ENCODE measurements around the gene SMCHD1.
"Not testable (repeated sequence)": the region's sequence is repeated elsewhere in the genome, so short reads cannot be mapped to it uniquely, and the experiment has no call there.

SMCHD1 gene

DNA sequence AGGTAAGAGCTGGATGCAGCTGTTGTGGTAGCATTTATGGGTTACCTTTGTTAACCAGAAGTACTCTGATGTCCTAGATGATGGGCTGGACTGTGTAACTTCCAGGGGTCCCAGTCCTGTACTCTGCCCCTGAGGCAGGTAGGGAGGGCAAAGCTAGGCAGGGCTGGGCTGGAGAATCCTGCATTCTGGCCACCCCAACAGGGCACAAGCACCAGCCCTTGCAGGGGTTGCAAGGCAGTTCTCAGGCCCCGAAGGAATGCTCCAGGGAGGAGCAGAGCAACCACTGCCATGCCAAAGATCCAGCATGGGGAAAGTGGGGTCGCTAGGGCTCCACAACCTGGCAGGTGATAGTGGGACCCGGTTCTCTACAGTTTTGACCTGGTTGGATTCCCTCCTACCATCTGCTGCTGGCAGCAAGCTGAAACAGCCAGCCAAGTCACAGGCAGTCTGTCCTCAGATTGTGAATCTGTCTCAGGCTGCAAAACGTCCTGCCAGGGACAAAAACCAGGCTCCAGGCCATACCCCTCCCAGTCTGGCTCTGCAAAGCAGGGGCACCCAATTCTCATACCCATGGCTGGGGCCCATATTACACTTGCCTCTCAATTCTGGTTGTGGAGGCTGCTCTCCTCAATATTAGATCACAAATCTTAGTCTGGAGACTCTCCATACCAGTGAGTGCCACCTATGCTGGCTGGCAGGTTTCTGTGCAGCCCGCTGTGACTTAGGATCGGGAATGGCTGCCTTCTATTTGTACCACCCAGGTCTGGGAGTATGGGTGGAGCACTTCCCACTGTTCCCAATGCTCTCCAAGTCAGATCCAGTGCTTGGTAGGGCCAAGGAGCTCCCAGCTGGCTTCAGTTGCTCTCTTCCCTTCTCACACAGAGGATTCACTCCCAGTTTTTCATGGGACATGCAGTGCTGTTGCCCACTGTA, 61.1 kb downstream of the SMCHD1 start:
- Mint-ChIP-seq H3K9me3 (no peaks in the 10 kb centered on the region), H3K4me1 (ENCODE audit: low read depth) (peaks cover 37% of the 10 kb centered on the region), H3K27ac (no peak overlapping the region), H3K36me3 (ENCODE audit: low read depth) (peaks cover 73% of the 10 kb centered on the region), H3K4me3 (no peak overlapping the region), H3K27me3 (ENCODE audit: low read depth) (no peaks in the 10 kb centered on the region)

DNA sequence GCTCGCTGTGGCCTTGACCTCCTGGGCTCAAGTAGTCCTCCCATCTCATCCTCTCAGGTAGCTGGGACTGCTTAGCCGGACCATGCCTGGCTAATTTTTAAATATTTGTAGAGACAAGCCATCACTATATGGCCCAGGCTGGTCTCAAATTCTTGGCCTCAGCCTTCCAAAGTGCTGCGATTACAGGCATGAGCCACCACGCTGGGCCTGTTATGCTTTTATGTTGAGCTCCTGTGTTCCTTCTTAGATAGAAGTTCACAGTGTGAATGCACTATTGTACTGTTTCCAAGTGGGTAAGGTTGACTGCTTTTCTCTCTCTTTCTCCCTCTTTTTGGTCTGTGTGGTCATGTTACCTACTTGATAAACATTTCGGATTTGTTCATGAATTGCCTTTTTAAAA, 61.9 kb downstream of the SMCHD1 start:
- Mint-ChIP-seq H3K4me1 (ENCODE audit: low read depth) (peaks cover 37% of the 10 kb centered on the region), H3K36me3 (ENCODE audit: low read depth) (peaks cover 68% of the 10 kb centered on the region), H3K27ac (no peak overlapping the region)

DNA sequence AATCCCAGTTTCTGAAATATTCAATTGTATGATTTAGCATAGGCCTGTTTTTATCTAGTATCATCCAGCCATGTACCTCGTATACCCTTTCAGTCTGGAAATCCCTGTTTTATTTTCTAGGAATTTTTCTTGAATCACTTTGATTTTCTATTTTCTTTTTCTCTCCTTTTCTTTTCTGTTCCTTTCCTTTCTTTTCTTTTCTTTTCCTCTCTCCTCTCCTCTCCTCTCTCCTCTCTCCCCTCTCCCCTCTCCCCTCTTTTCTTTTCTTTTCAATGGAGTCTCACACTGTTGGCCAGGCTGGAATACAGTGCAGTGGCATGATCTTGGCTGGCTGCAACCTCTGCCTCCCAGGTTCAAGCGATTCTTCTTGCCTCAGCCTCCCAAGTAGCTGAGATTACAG, 63.5 kb downstream of the SMCHD1 start:
- Mint-ChIP-seq H3K27ac (no peak overlapping the region), H3K9me3 (no peaks in the 10 kb centered on the region), H3K4me3 (no peak overlapping the region), H3K36me3 (ENCODE audit: low read depth) (peaks cover 74% of the 10 kb centered on the region), H3K27me3 (ENCODE audit: low read depth) (no peaks in the 10 kb centered on the region), H3K4me1 (ENCODE audit: low read depth) (peaks cover 41% of the 10 kb centered on the region)

More for the DNA sequence above, 61.9 kb downstream of the SMCHD1 start:
- no peak overlapping the region for H3K4me3 Mint-ChIP-seq
- no peaks in the 10 kb centered on the region for H3K9me3 Mint-ChIP-seq
- no peaks in the 10 kb centered on the region for H3K27me3 Mint-ChIP-seq (ENCODE audit: low read depth)

DNA sequence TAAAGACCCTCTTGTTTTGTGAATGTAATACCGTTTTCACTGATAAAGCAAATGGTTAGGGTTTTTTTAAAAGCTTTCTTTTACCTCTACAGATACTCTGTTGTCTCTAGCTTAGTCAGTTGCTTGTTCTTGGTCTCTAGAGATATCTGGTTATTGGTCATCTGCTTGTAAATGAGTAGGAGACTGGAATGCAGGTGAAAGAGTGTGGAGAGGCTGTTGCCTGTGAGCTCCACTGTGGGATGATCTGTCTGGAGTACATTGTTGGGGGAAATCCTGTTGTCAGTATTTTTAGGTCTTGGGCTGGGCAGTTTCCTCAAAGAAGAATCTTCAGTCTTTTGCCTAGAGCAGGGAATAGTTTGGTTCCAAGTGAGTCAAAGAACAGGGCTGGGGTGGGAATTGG, 67.7 kb downstream of the SMCHD1 start:
- H3K4me3 Mint-ChIP-seq, result no peak overlapping the region
- H3K4me1 Mint-ChIP-seq (ENCODE audit: low read depth), result peaks cover 30% of the 10 kb centered on the region
- no peaks in the 10 kb centered on the region for H3K9me3 Mint-ChIP-seq
- no peaks in the 10 kb centered on the region for H3K27me3 Mint-ChIP-seq (ENCODE audit: low read depth)
- peak overlapping the region; percentile 16 for H3K27ac Mint-ChIP-seq
- peaks cover 58% of the 10 kb centered on the region for H3K36me3 Mint-ChIP-seq (ENCODE audit: low read depth)

DNA sequence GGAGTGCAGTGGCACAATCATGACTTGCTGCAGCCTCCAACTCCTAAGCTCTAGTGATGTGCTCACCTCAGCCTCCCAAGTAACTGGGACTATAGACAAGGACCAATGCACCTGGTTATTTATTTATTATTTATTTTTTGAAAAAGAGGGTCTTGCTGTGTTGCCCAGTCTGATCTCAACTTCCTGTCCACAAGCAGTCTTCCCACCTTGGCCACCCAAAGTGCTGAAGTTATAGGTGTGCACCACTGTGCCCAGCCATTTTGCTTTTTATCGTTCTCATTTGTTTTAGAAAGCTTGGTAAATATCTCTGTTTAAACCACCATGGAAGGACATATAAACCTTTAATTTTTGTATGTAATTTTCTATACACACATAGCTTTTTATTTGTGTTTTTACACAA, 74.2 kb downstream of the SMCHD1 start:
- no peaks in the 10 kb centered on the region for H3K9me3 Mint-ChIP-seq
- H3K4me1 Mint-ChIP-seq (ENCODE audit: low read depth), result peaks cover 12% of the 10 kb centered on the region
- peaks cover 57% of the 10 kb centered on the region for H3K36me3 Mint-ChIP-seq (ENCODE audit: low read depth)
- no peaks in the 10 kb centered on the region for H3K27me3 Mint-ChIP-seq (ENCODE audit: low read depth)
- H3K4me3 Mint-ChIP-seq, result no peak overlapping the region
- H3K27ac Mint-ChIP-seq, result no peak overlapping the region

DNA sequence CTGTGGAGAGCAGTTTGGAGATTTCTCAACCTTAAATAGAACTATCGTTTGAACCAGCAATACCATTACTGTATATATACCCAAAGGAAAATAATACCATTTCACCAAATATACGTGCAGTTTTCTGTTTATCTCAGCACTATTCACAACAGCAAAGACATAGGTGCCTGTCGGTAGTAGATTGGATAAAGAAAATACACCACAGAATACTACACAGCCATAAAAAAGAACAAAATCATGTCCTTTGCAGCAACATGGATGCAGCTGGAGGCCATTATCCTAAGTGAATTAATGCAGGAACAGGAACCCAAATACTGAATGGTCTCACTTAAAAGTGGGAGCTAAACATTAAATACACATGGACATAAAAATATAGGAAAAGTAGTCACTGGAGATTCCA, 81.3 kb downstream of the SMCHD1 start:
- Mint-ChIP-seq H3K27ac (no peak overlapping the region), H3K4me1 (ENCODE audit: low read depth) (peaks cover 5% of the 10 kb centered on the region), H3K9me3 (no peaks in the 10 kb centered on the region)

DNA sequence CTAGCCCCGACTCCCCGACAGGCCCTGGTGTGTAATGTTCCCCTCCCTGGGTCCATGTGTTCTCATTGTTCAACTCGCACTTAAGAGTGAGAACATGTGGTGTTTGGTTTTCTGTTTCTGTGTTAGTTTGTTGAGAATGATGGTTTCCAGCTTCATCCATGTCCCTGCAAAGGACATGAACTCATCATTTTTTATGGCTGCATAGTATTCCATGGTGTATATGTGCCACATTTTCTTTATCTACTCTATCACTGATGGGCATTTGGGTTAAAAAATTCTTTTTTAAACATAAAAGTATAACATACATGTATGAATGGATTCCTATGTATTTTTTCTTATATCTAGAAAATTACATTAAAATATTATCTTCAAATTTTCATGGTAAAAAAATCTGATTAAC, 84.6 kb downstream of the SMCHD1 start:
- not testable (repeated sequence) for H3K27me3 Mint-ChIP-seq (ENCODE audit: low read depth); H3K27ac Mint-ChIP-seq; H3K9me3 Mint-ChIP-seq; H3K4me3 Mint-ChIP-seq; H3K4me1 Mint-ChIP-seq (ENCODE audit: low read depth)
- H3K36me3 Mint-ChIP-seq (ENCODE audit: low read depth), result peaks cover 74% of the 10 kb centered on the region

More for the DNA sequence above, 81.3 kb downstream of the SMCHD1 start:
- no peaks in the 10 kb centered on the region for H3K27me3 Mint-ChIP-seq (ENCODE audit: low read depth)
- peaks cover 78% of the 10 kb centered on the region for H3K36me3 Mint-ChIP-seq (ENCODE audit: low read depth)
- H3K4me3 Mint-ChIP-seq, result no peak overlapping the region

DNA sequence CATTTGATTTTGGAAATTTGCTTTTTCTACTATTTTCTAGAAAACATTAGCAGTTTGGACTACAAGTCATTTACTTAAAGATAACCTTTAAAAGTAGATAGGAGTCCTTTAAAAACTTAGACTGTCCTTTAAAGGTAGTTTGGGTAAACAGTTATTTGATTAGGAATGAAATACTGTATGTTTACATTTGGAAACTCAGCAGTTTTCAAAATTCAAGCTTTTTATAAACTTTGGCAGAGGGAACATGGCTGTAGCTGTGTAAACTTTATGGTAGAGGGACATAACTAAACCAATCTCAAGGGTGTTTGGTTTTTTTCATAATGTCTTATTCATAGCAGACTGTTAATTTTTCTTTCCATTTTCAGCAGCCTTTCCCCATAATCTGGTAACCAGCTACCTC, 90.7 kb downstream of the SMCHD1 start:
- H3K27me3 Mint-ChIP-seq (ENCODE audit: low read depth), result no peaks in the 10 kb centered on the region
- H3K4me3 Mint-ChIP-seq, result no peak overlapping the region
- H3K9me3 Mint-ChIP-seq, result no peaks in the 10 kb centered on the region
- peaks cover 18% of the 10 kb centered on the region for H3K4me1 Mint-ChIP-seq (ENCODE audit: low read depth)
- H3K27ac Mint-ChIP-seq, result no peak overlapping the region
- peaks cover 57% of the 10 kb centered on the region for H3K36me3 Mint-ChIP-seq (ENCODE audit: low read depth)

DNA sequence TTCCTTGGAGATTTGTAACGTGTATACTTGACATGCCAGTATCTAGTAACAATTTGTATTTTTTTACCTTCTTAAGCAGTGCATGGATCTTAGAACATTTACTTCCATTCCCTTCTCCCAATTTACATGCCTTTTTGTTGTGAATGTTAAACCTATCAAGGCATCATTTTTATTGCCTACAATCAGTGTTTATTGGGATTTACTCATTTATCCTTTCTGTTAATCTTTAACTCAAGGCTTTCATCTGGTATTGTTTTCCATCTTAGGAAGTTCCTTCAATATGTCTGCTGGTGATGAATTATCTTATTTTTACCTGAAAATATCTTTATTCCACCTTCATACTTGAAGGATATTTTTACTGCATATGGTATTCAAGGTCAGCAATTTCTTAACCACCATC, 102.8 kb downstream of the SMCHD1 start:
- Mint-ChIP-seq H3K27ac (no peak overlapping the region), H3K9me3 (no peaks in the 10 kb centered on the region), H3K4me3 (no peak overlapping the region), H3K27me3 (ENCODE audit: low read depth) (no peaks in the 10 kb centered on the region), H3K4me1 (ENCODE audit: low read depth) (peaks cover 14% of the 10 kb centered on the region), H3K36me3 (ENCODE audit: low read depth) (peaks cover 40% of the 10 kb centered on the region)

DNA sequence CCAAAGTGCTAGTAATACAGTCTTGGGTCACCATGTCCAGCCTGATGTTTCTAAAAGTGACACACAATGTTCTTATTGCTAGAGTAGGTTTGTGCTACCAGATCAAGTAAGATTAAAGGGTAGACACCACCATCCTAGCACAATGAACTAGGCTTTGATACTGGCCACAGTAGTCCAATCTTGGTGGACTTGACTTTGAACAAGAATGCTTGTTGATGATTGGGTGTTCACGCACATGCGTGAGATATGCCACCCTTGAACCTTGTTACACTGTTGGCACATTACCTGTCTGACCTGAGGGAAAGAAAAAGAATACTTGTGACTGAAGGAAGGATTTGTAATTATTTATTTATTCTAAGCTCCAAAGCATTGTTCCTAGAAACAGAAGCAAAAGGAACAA, 119.1 kb downstream of the SMCHD1 start:
- no peak overlapping the region for H3K4me3 Mint-ChIP-seq
- H3K27ac Mint-ChIP-seq, result no peak overlapping the region
- peaks cover 4% of the 10 kb centered on the region for H3K4me1 Mint-ChIP-seq (ENCODE audit: low read depth)
- H3K9me3 Mint-ChIP-seq, result no peaks in the 10 kb centered on the region
- H3K27me3 Mint-ChIP-seq (ENCODE audit: low read depth), result no peaks in the 10 kb centered on the region
- peaks cover 48% of the 10 kb centered on the region for H3K36me3 Mint-ChIP-seq (ENCODE audit: low read depth)

DNA sequence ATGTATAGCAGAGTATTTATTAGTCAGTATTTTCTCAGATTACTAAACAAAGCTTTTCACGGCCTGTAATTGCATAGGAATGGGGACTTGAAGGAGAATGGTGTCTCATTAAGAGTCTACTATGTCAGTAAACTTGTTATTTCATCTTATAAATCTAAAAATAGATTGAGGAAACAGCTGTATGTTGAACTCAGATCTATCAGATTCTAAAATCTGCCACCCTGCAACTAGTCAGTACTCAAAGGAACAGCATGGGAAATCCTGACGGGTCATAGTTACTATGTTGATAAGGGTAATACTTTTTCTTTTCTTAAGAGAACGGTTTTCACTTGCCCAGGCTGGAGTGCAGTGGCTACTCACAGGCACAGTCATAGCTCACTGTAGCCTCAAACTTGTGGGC, 121.1 kb downstream of the SMCHD1 start:
- no peak overlapping the region for H3K27ac Mint-ChIP-seq
- no peaks in the 10 kb centered on the region for H3K27me3 Mint-ChIP-seq (ENCODE audit: low read depth)
- peaks cover 2% of the 10 kb centered on the region for H3K4me1 Mint-ChIP-seq (ENCODE audit: low read depth)
- no peaks in the 10 kb centered on the region for H3K9me3 Mint-ChIP-seq
- H3K4me3 Mint-ChIP-seq, result no peak overlapping the region
- H3K36me3 Mint-ChIP-seq (ENCODE audit: low read depth), result peaks cover 47% of the 10 kb centered on the region

DNA sequence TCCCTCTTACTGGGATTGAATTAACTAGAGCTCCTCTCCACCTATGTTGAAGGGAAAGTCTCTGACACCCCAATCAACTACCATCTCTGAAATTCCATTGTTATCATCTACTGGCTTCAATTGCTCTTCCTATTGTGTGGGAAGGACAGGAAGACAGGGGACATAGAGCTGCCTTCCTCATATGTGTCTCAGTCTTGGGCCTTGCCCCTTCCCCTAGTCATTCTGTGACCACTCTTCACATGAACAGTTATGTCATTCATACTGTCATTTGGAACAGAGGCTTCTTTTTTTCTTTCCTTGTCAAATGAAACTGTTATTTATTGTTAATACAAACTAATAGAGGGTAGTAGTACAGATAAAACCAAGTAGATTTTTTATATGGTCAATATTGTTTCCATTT, 121.7 kb downstream of the SMCHD1 start:
- no peak overlapping the region for H3K27ac Mint-ChIP-seq
- H3K4me1 Mint-ChIP-seq (ENCODE audit: low read depth), result peaks cover 2% of the 10 kb centered on the region
- no peak overlapping the region for H3K4me3 Mint-ChIP-seq
- no peaks in the 10 kb centered on the region for H3K9me3 Mint-ChIP-seq
- H3K27me3 Mint-ChIP-seq (ENCODE audit: low read depth), result no peaks in the 10 kb centered on the region
- peaks cover 47% of the 10 kb centered on the region for H3K36me3 Mint-ChIP-seq (ENCODE audit: low read depth)

DNA sequence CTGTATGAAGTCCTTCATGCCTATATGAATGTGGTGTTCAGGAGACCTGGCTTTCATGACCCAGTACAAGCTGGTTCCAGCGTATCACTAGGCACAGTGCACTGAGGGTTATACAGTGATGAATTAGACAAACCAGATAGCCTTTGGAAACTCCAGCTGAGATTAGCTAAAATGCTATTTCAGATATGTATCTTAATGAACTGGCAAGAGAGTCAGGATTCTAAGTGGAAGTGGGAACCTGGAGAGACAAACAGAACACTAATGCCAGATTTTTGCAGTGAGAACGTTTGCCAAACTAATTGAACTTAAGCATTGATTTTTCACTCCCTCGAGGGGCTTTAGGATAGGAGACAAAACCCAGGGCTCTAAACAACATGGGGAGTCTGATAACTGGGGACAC, 125.2 kb downstream of the SMCHD1 start:
- H3K36me3 Mint-ChIP-seq (ENCODE audit: low read depth), result peaks cover 50% of the 10 kb centered on the region
- H3K9me3 Mint-ChIP-seq, result no peaks in the 10 kb centered on the region
- H3K4me1 Mint-ChIP-seq (ENCODE audit: low read depth), result peaks cover 4% of the 10 kb centered on the region
- H3K27ac Mint-ChIP-seq, result no peak overlapping the region
- H3K27me3 Mint-ChIP-seq (ENCODE audit: low read depth), result no peaks in the 10 kb centered on the region
- no peak overlapping the region for H3K4me3 Mint-ChIP-seq

DNA sequence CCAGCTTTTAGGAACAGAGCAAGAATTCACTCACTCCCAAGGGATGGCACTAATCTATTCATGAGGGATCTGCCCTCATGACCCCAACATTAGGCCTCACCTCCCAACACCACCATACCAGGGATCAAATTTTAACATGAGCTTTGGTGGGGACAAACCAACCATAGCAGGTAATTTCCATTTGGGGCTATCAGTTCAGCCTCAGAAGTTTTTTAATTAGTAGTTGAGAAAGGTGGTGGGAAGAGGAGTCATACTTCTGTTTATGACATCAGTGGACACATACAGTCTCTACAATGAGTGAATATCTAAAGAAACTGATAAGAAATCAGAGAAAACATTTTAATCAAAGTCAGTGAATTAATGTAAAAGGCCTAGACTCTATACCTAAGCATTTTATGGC, 131.7 kb downstream of the SMCHD1 start:
- Mint-ChIP-seq H3K9me3 (no peaks in the 10 kb centered on the region), H3K36me3 (ENCODE audit: low read depth) (peaks cover 41% of the 10 kb centered on the region), H3K4me1 (ENCODE audit: low read depth) (peaks cover 2% of the 10 kb centered on the region), H3K27ac (peak overlapping the region; percentile 26), H3K27me3 (ENCODE audit: low read depth) (no peaks in the 10 kb centered on the region), H3K4me3 (no peak overlapping the region)

DNA sequence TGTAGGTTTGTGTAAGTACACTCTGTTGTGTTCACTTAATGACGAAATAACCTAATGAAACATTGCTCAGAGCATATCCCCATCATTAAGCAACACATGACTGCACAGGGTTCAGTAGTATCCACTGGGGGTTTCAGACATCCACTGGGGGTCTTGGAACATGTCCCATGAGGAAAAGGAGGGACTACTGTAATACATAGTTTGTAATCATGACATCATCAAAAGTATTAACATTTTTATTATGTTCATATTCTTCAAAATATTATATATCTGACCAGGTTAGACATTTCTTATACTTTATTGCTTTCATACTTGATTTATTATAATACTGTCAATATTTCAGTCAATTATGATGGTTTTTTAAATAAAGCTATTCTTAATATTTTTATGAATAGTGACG, 136.9 kb downstream of the SMCHD1 start:
- Mint-ChIP-seq H3K27me3 (ENCODE audit: low read depth) (no peaks in the 10 kb centered on the region), H3K9me3 (no peaks in the 10 kb centered on the region), H3K4me1 (ENCODE audit: low read depth) (peaks cover 4% of the 10 kb centered on the region), H3K36me3 (ENCODE audit: low read depth) (peaks cover 44% of the 10 kb centered on the region), H3K4me3 (no peak overlapping the region), H3K27ac (no peak overlapping the region)
